HepG2 (cell line): ENCODE data around the gene VARS1. TPM values are rescaled to one million over a fixed set of nuclear protein-coding genes. Genes with fewer than 3 reads are reported as not detected.
A peak's percentile ranks its signal among the peaks of the same experiment; 100 is the strongest.

Source experiments
- ASH2L ChIP-seq: fragments of 300-600, 200-600 bp; sonication (generic); IDR thresholded peaks from 2 replicates; pipeline ENCODE4 v1.7.0; 2017; ENCODE audit warnings: low read depth, mild to moderate bottlenecking, moderate library complexity, mixed read lengths, low read length; ENCODE audit not compliant: insufficient read length
- ATF7 ChIP-seq, 2 experiments: fragments of 450-650 bp in 1 of 2; sonication (generic) in 1 of 2; formaldehyde crosslinking in 1 of 2; IDR thresholded peaks; 2 replicates each; pipeline versions ENCODE4 v1.4.0 to v1.6.1; 2016 to 2020; ENCODE audit warnings: antibody characterized with exemption in 1 of 2, mild to moderate bottlenecking in 1 of 2, missing genetic modification reagents in 1 of 2
- CENPT ChIP-seq: sonication (generic); formaldehyde crosslinking; IDR thresholded peaks from 2 replicates; pipeline ENCODE4 v1.8.0; 2022; ENCODE audit warnings: low read depth, mild to moderate bottlenecking, moderate library complexity, missing genetic modification reagents
- CREBL2 ChIP-seq: sonication (generic); formaldehyde crosslinking; IDR thresholded peaks from 2 replicates; pipeline ENCODE4 v1.8.1; 2023; ENCODE audit warnings: missing genetic modification reagents, mild to moderate bottlenecking, borderline replicate concordance
- DPF2 ChIP-seq: sonication (generic); formaldehyde crosslinking; IDR thresholded peaks from 2 replicates; pipeline ENCODE4 v1.4.0; 2020; ENCODE audit warnings: mild to moderate bottlenecking, low read depth, missing genetic modification reagents, borderline replicate concordance
- DRAP1 ChIP-seq: IDR thresholded peaks from 2 replicates; pipeline ENCODE4 v1.6.1; 2016; ENCODE audit warnings: missing genetic modification reagents, missing compliant biosample characterization
- GLMP ChIP-seq: sonication (generic); formaldehyde crosslinking; IDR thresholded peaks from 2 replicates; pipeline ENCODE4 v1.9.0; 2021; ENCODE audit warnings: missing genetic modification reagents, mild to moderate bottlenecking, borderline replicate concordance
- HIVEP1 ChIP-seq: sonication (generic); formaldehyde crosslinking; IDR thresholded peaks from 2 replicates; pipeline ENCODE4 v1.4.0; 2020; ENCODE audit warnings: mild to moderate bottlenecking, missing genetic modification reagents
- HNF4A ChIP-seq: sonication (generic); formaldehyde crosslinking; IDR thresholded peaks from 2 replicates; pipeline ENCODE4 v1.4.0; 2020; ENCODE audit warnings: missing genetic modification reagents
- KAT8 ChIP-seq: IDR thresholded peaks from 2 replicates; pipeline ENCODE4 v1.6.1; 2016; ENCODE audit warnings: missing genetic modification reagents, missing compliant biosample characterization
- MAX ChIP-seq: IDR thresholded peaks from 2 replicates; pipeline ENCODE4 v1.6.1; 2012; ENCODE audit warnings: inconsistent platforms
- NFRKB ChIP-seq: fragments of 450-650 bp; IDR thresholded peaks from 2 replicates; pipeline ENCODE4 v1.6.1; 2017
- SIN3A ChIP-seq: IDR thresholded peaks from 2 replicates; pipeline ENCODE4 v1.6.1; 2011; ENCODE audit warnings: low read depth, mild to moderate bottlenecking, control low read depth, low read length, borderline replicate concordance
- U2AF1 ChIP-seq: fragments of 200-400 bp; formaldehyde crosslinking; optimal IDR thresholded peaks from 2 replicates; pipeline ENCODE3; 2017; ENCODE audit warnings: mild to moderate bottlenecking, low read depth, low read length
- ZKSCAN5 ChIP-seq: sonication (generic); formaldehyde crosslinking; IDR thresholded peaks from 2 replicates; pipeline ENCODE4 v1.5.1; 2020; ENCODE audit warnings: mild to moderate bottlenecking, missing genetic modification reagents
- ZNF12 ChIP-seq: sonication (generic); formaldehyde crosslinking; IDR thresholded peaks from 2 replicates; pipeline ENCODE4 v1.5.0; 2020; ENCODE audit warnings: missing genetic modification reagents
- ZNF280D ChIP-seq: sonication (generic); formaldehyde crosslinking; IDR thresholded peaks from 2 replicates; pipeline ENCODE4 v1.5.1; 2020; ENCODE audit warnings: mild to moderate bottlenecking, missing genetic modification reagents
- ZNF337 ChIP-seq: sonication (generic); formaldehyde crosslinking; IDR thresholded peaks from 2 replicates; pipeline ENCODE4 v1.5.1; 2020; ENCODE audit warnings: missing genetic modification reagents, low read depth, mild to moderate bottlenecking, borderline replicate concordance
- ZNF383 ChIP-seq: sonication (generic); formaldehyde crosslinking; IDR thresholded peaks from 2 replicates; pipeline ENCODE4 v1.4.0; 2020; ENCODE audit warnings: missing genetic modification reagents, mild to moderate bottlenecking, borderline replicate concordance
- ZNF430 ChIP-seq: sonication (generic); formaldehyde crosslinking; IDR thresholded peaks from 2 replicates; pipeline ENCODE4 v1.9.0; 2021; ENCODE audit warnings: mild to moderate bottlenecking, missing genetic modification reagents
- ZNF577 ChIP-seq: sonication (generic); formaldehyde crosslinking; IDR thresholded peaks from 2 replicates; pipeline ENCODE4 v1.4.0; 2020; ENCODE audit warnings: mild to moderate bottlenecking, low read depth, missing genetic modification reagents, borderline replicate concordance
- ZNF784 ChIP-seq: sonication (generic); formaldehyde crosslinking; IDR thresholded peaks from 2 replicates; pipeline ENCODE4 v1.5.1; 2020; ENCODE audit warnings: missing genetic modification reagents, mild to moderate bottlenecking, borderline replicate concordance
- ZNF850 ChIP-seq: sonication (generic); formaldehyde crosslinking; conservative IDR thresholded peaks from 2 replicates; pipeline ENCODE4 v1.9.0; 2021; ENCODE audit warnings: mild to moderate bottlenecking, missing genetic modification reagents
- polyA plus RNA-seq, 8 experiments: library from polyadenylated mRNA; depleted of rRNA in 3 of 8; stranded (reverse) in 7 of 8; unstranded in 1 of 8; fragments of >200 nt; fragmentation: Illumina TruSeq in 4 of 8; extraction: Trizol in 4 of 8; gene quantifications; 2 replicates each; pipeline versions ENCODE4 v1.2.1 to v1.2.3, GENCODE V29; 2011 to 2016; ENCODE audit warnings: low read depth in 4 of 8, missing spikeins in 1 of 8, mixed read lengths in 1 of 8; ENCODE audit not compliant: insufficient read depth in 1 of 8
- total RNA-seq, 5 experiments: library from RNA; depleted of rRNA; stranded (reverse); fragments of >200 nt; fragmentation: Illumina TruSeq; extraction: Trizol; gene quantifications; 2 replicates each; pipeline ENCODE4 v1.2.3, GENCODE V29; 2016; ENCODE audit warnings: low read depth in 1 of 5

VARS1 gene
- total and polyA plus RNA-seq, 2 of the 13 experiments (the other 11 are each of a cell fraction or from before 2014, with no cell fraction given) = 14.7 to 56.1 TPM

- TF ChIP-seq CENPT (CRISPR knock-in tag) = no peak
- TF ChIP-seq NFRKB = no peak
- peak; percentile 56 for TF ChIP-seq KAT8 (CRISPR knock-in tag)
- no peak for TF ChIP-seq HNF4A (CRISPR knock-in tag)
- no peak for TF ChIP-seq ATF7 (IDR thresholded peaks at IDR 0.05)
- no peak for TF ChIP-seq ATF7 (CRISPR knock-in tag; IDR thresholded peaks at IDR 0.05)
- no peak for TF ChIP-seq ZNF577 (CRISPR knock-in tag)
- TF ChIP-seq GLMP = no peak
- TF ChIP-seq ZNF383 = no peak
- peak; percentile 98 for TF ChIP-seq ZKSCAN5 (CRISPR knock-in tag)
- no peak for TF ChIP-seq SIN3A
- peak; percentile 63; the same call in 1 of the 2 replicates for TF ChIP-seq ZNF430
- peak; percentile 74; the same call in 1 of the 2 replicates for TF ChIP-seq ZNF784 (CRISPR knock-in tag)
- peak; percentile 75; the same call in 1 of the 2 replicates for TF ChIP-seq CREBL2 (CRISPR knock-in tag)
- peak; percentile 96; the same call in 1 of the 2 replicates for TF ChIP-seq ZNF337
- no peak for TF ChIP-seq DPF2 (CRISPR knock-in tag)
- TF ChIP-seq U2AF1 = no peak
- peak; percentile 91 for TF ChIP-seq MAX
- TF ChIP-seq ZNF280D (CRISPR knock-in tag) = no peak
- TF ChIP-seq ZNF12 (CRISPR knock-in tag) = 0 out of 2 replicates have a peak, but pooled peaks have one; percentile 27
- no peak for TF ChIP-seq ASH2L
- no peak for TF ChIP-seq ZNF850 (CRISPR knock-in tag)
- peak; percentile 94 for TF ChIP-seq DRAP1 (CRISPR knock-in tag)
- TF ChIP-seq HIVEP1 (CRISPR knock-in tag) = peak; percentile 92
These were observed 29.4 kb downstream of the VARS1 start (continued) for GRCh38 chr6:31765910-31766794.
